HepG2 (cell line): ENCODE results near the gene PCYT2. TPM values are rescaled to one million over a fixed set of nuclear protein-coding genes. Genes with fewer than 3 reads are reported as not detected.

Source experiments
- BCL3 ChIP-seq: sonication (generic); formaldehyde crosslinking; IDR thresholded peaks from 2 replicates; pipeline ENCODE4 v1.5.1; 2020; ENCODE audit warnings: mild to moderate bottlenecking, missing genetic modification reagents, moderate library complexity
- ELF3 ChIP-seq: IDR thresholded peaks from 2 replicates; pipeline ENCODE4 v1.6.1; 2016; ENCODE audit warnings: missing genetic modification reagents, missing compliant biosample characterization
- ETV5 ChIP-seq: IDR thresholded peaks from 2 replicates; pipeline ENCODE4 v1.6.1; 2018; ENCODE audit warnings: missing biosample characterization, missing genetic modification reagents, inconsistent platforms, borderline replicate concordance
- HMG20B ChIP-seq: conservative IDR thresholded peaks from 2 replicates; pipeline ENCODE4 v1.6.1; 2016; ENCODE audit warnings: missing genetic modification reagents, missing compliant biosample characterization
- HOXA3 ChIP-seq: sonication (generic); formaldehyde crosslinking; IDR thresholded peaks from 2 replicates; pipeline ENCODE4 v1.5.0; 2020; ENCODE audit warnings: missing genetic modification reagents
- IRF2 ChIP-seq: IDR thresholded peaks from 2 replicates; pipeline ENCODE4 v1.6.1; 2018; ENCODE audit warnings: missing genetic modification reagents, missing compliant biosample characterization
- JARID2 ChIP-seq: sonication (generic); formaldehyde crosslinking; IDR thresholded peaks from 2 replicates; pipeline ENCODE4 v1.8.1; 2023; ENCODE audit warnings: missing genetic modification reagents, inconsistent platforms; ENCODE audit not compliant: insufficient replicate concordance
- MBD4 ChIP-seq: IDR thresholded peaks from 2 replicates; pipeline ENCODE4 v1.6.1; 2012; ENCODE audit warnings: low read length, inconsistent platforms, borderline replicate concordance
- PITX1 ChIP-seq: sonication (generic); formaldehyde crosslinking; IDR thresholded peaks from 2 replicates; pipeline ENCODE4 v1.5.1; 2020; ENCODE audit warnings: mild to moderate bottlenecking, missing genetic modification reagents
- SAP130 ChIP-seq: IDR thresholded peaks from 2 replicates; pipeline ENCODE4 v1.6.1; 2016; ENCODE audit warnings: low read depth
- SETDB1 ChIP-seq: sonication (generic); formaldehyde crosslinking; IDR thresholded peaks from 2 replicates; pipeline ENCODE4 v1.5.1; 2020; ENCODE audit warnings: missing genetic modification reagents, mild to moderate bottlenecking, borderline replicate concordance
- THYN1 ChIP-seq: sonication (generic); formaldehyde crosslinking; IDR thresholded peaks from 2 replicates; pipeline ENCODE4 v1.8.1; 2023; ENCODE audit warnings: low read depth, mild to moderate bottlenecking, moderate library complexity, missing genetic modification reagents, borderline replicate concordance
- TRIM24 ChIP-seq: sonication (generic); formaldehyde crosslinking; IDR thresholded peaks from 2 replicates; pipeline ENCODE4 v1.8.0; 2022; ENCODE audit warnings: mild to moderate bottlenecking, missing genetic modification reagents
- WIZ ChIP-seq: sonication (generic); formaldehyde crosslinking; IDR thresholded peaks from 2 replicates; pipeline ENCODE4 v1.5.1; 2020; ENCODE audit warnings: mild to moderate bottlenecking, missing genetic modification reagents
- ZC3H13 ChIP-seq: sonication (generic); formaldehyde crosslinking; IDR thresholded peaks from 2 replicates; pipeline ENCODE4 v1.8.1; 2023; ENCODE audit warnings: mild to moderate bottlenecking, missing genetic modification reagents, moderate library complexity
- ZFP41 ChIP-seq: sonication (generic); formaldehyde crosslinking; IDR thresholded peaks from 2 replicates; pipeline ENCODE4 v1.4.0; 2020; ENCODE audit warnings: mild to moderate bottlenecking, missing genetic modification reagents, borderline replicate concordance
- ZNF12 ChIP-seq: sonication (generic); formaldehyde crosslinking; IDR thresholded peaks from 2 replicates; pipeline ENCODE4 v1.5.0; 2020; ENCODE audit warnings: missing genetic modification reagents
- ZNF18 ChIP-seq: sonication (generic); formaldehyde crosslinking; IDR thresholded peaks from 2 replicates; pipeline ENCODE4 v1.8.0; 2022; ENCODE audit warnings: mild to moderate bottlenecking, missing genetic modification reagents; ENCODE audit not compliant: insufficient replicate concordance
- ZNF20 ChIP-seq: sonication (generic); formaldehyde crosslinking; IDR thresholded peaks from 2 replicates; pipeline ENCODE4 v1.4.0; 2020; ENCODE audit warnings: mild to moderate bottlenecking, moderate library complexity, missing genetic modification reagents
- ZNF556 ChIP-seq: sonication (generic); formaldehyde crosslinking; IDR thresholded peaks from 2 replicates; pipeline ENCODE4 v1.4.0; 2020; ENCODE audit warnings: mild to moderate bottlenecking, missing genetic modification reagents, borderline replicate concordance
- ZNF609 ChIP-seq: sonication (generic); formaldehyde crosslinking; IDR thresholded peaks from 2 replicates; pipeline ENCODE4 v1.4.0; 2020; ENCODE audit warnings: mild to moderate bottlenecking, missing genetic modification reagents, borderline replicate concordance
- ZSCAN12 ChIP-seq: sonication (generic); formaldehyde crosslinking; IDR thresholded peaks from 2 replicates; pipeline ENCODE4 v1.9.0; 2021; ENCODE audit warnings: mild to moderate bottlenecking, missing genetic modification reagents
- polyA plus RNA-seq, 8 experiments: library from polyadenylated mRNA; depleted of rRNA in 3 of 8; stranded (reverse) in 7 of 8; unstranded in 1 of 8; fragments of >200 nt; fragmentation: Illumina TruSeq in 4 of 8; extraction: Trizol in 4 of 8; gene quantifications; 2 replicates each; pipeline versions ENCODE4 v1.2.1 to v1.2.3, GENCODE V29; 2011 to 2016; ENCODE audit warnings: low read depth in 4 of 8, missing spikeins in 1 of 8, mixed read lengths in 1 of 8; ENCODE audit not compliant: insufficient read depth in 1 of 8
- total RNA-seq, 5 experiments: library from RNA; depleted of rRNA; stranded (reverse); fragments of >200 nt; fragmentation: Illumina TruSeq; extraction: Trizol; gene quantifications; 2 replicates each; pipeline ENCODE4 v1.2.3, GENCODE V29; 2016; ENCODE audit warnings: low read depth in 1 of 5

Gene PCYT2
- total and polyA plus RNA-seq, 2 of the 13 experiments (the other 11 are each of a cell fraction or from before 2014, with no cell fraction given): 147 to 297 TPM

DNA sequence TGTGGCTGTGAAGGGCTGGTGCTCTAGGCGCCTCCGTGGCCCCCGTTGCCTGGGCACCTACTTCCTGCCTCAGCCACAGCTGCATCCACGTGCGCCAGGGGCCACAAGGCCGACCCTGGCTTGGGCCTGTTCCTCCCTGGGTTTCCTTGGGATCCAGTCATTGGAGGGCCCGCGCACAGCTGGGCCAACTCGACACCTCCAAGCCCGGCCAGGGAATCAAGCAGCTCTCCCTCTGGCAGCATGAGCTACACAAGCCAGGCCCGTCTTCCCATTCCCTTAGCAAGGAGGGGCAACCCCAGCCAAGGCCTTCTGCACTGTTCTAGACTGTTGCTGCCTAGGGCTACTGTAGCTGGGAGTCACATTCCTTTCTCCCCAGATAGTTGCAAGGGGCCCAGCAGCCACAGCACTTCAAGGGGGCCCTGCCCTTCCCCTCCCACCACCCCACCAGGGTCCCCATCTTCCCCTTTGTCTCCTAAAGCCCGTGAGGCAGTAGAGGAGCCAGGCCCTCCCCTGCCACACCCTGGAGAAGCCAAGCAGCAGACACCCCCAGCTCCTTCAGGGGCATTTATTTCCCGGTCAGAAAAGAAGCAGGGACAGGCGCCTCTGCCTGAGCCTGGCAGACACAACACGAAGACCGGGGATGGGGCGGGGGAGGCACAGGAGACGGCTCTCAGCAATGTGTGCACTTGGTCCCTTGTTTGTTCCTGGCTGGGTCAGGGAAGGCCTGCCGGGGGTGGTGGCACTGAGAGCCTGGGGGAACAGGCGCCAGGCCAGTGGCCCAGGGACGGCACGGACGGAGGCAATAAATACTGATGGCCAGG, 43.8 kb downstream of the PCYT2 start (continued):
- TF ChIP-seq BCL3 (CRISPR knock-in tag): peak; percentile 60; the same call in 1 of the 2 replicates
- no peak for TF ChIP-seq ZNF20 (CRISPR knock-in tag)
- TF ChIP-seq MBD4: no peak
- TF ChIP-seq ETV5 (CRISPR knock-in tag): no peak
- TF ChIP-seq ZFP41: no peak; the same call in 1 of the 2 replicates
- TF ChIP-seq ZNF12 (CRISPR knock-in tag): no peak; the same call in 1 of the 2 replicates
- TF ChIP-seq SAP130 (CRISPR knock-in tag): no peak
- TF ChIP-seq SETDB1 (CRISPR knock-in tag): no peak
- TF ChIP-seq ELF3 (CRISPR knock-in tag): no peak
- TF ChIP-seq HOXA3: no peak; the same call in 1 of the 2 replicates
- TF ChIP-seq WIZ: peak; percentile 31; the same call in 1 of the 2 replicates
- TF ChIP-seq ZNF556: 0 out of 2 replicates have a peak, but pooled peaks have one; percentile 22
- no peak; the same call in 1 of the 2 replicates for TF ChIP-seq PITX1
- TF ChIP-seq HMG20B (CRISPR knock-in tag): no peak
- TF ChIP-seq JARID2: no peak
- no peak for TF ChIP-seq ZNF609
- no peak for TF ChIP-seq ZNF18
- peak; percentile 71 for TF ChIP-seq ZC3H13 (CRISPR knock-in tag)
- no peak for TF ChIP-seq THYN1 (CRISPR knock-in tag)
- no peak for TF ChIP-seq ZSCAN12 (CRISPR knock-in tag)
- TF ChIP-seq IRF2 (CRISPR knock-in tag): peak; percentile 13; the same call in 1 of the 2 replicates
- 0 out of 2 replicates have a peak, but pooled peaks have one; percentile 15 for TF ChIP-seq TRIM24 (CRISPR knock-in tag)
